H1 (cell line): Measurements from ENCODE around the gene WNT3A.

ENCODE experiments used
- CEBPB ChIP-seq: IDR thresholded peaks from 2 replicates; pipeline ENCODE4 v1.6.1; 2012; ENCODE audit warnings: low read depth, low read length
- CHD1 ChIP-seq: IDR thresholded peaks from 2 replicates; pipeline ENCODE4 v1.6.1; 2012; ENCODE audit warnings: low read depth, low read length, improper control_type of control experiment
- SIRT6 ChIP-seq: IDR thresholded peaks from one replicate; pipeline ENCODE4 v1.7.1; 2012; ENCODE audit warnings: low read length, inconsistent platforms
- TF ChIP-seq, protein P1 (sequence below), 3 experiments: IDR thresholded peaks; 1 replicate in 2 of 3; 2 replicates in 1 of 3; pipeline versions ENCODE4 v1.5.1 to v1.6.1; 2011; ENCODE audit warnings: low read length in 3 of 3, mild to moderate bottlenecking in 3 of 3, inconsistent platforms in 2 of 3, low read depth in 1 of 3, moderate library complexity in 1 of 3; ENCODE audit not compliant: insufficient read depth in 1 of 3; ENCODE audit errors: control extremely low read depth in 1 of 3

DNA sequence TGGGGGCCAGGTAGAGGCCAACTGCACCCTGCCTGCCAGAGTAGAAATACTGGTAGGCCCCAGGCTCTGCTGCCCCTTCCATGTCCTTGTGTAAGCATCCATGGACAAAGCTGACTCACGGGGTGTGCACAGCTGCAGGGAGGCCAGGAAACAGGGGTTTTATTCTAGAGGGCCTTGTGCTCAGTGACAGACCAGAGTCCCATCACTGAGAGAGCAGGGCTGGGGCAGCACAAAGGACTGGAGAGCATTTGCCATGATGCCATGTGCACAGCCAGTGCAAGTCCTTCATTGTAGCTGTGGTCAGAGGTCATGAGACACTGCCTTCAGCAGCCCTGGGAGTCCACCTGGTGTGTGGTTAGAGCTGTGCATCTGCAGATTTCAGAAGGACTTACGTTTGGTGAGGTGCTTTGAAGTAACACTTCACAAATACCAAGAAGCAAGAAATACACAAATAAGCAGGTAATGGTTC, 83.8 kb downstream of the WNT3A start:
- TF ChIP-seq, protein P1, sequence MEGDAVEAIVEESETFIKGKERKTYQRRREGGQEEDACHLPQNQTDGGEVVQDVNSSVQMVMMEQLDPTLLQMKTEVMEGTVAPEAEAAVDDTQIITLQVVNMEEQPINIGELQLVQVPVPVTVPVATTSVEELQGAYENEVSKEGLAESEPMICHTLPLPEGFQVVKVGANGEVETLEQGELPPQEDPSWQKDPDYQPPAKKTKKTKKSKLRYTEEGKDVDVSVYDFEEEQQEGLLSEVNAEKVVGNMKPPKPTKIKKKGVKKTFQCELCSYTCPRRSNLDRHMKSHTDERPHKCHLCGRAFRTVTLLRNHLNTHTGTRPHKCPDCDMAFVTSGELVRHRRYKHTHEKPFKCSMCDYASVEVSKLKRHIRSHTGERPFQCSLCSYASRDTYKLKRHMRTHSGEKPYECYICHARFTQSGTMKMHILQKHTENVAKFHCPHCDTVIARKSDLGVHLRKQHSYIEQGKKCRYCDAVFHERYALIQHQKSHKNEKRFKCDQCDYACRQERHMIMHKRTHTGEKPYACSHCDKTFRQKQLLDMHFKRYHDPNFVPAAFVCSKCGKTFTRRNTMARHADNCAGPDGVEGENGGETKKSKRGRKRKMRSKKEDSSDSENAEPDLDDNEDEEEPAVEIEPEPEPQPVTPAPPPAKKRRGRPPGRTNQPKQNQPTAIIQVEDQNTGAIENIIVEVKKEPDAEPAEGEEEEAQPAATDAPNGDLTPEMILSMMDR (IDR thresholded peaks at IDR 0.05; ENCODE audit: control extremely low read depth in 1 of 3, insufficient read depth in 1 of 3, low read depth in 1 of 3, low read length in 3 of 3) = no peak
- TF ChIP-seq SIRT6 (no peak), CHD1 (no peak), CEBPB (no peak)
